Stimulated activated naive CD4-positive, alpha-beta T cell treated with Interleukin-2 at 50 U/mL for 16 hours (primary cell): ENCODE results near the gene VWF.
"Not testable (repeated sequence)": the region's sequence is repeated elsewhere in the genome, so short reads cannot be mapped to it uniquely, and the experiment has no call there.

Source experiments
- DNase-seq: peaks from one replicate; lab custom pipeline; 2025; lab: John Stamatoyannopoulos, UW

The VWF gene

DNA sequence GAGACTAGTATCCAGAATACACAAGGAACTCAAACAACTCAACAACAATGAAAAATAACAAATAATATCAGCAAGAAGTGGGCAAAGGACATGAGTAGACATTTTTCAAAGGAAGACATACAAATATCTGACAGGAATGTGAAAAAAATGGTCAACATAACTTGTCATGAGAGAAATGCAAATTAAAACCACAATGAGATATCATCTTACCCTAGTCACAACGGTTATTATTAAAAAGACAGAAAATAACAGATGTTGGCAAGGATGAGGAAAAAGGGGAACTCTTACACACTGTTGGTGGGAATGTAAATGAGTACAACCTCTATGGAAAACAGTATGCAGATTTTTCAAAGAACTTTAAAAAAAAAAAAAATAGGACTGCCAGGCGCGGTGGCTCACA, 20.4 kb downstream of the VWF start:
- DNase-seq = no peak

DNA sequence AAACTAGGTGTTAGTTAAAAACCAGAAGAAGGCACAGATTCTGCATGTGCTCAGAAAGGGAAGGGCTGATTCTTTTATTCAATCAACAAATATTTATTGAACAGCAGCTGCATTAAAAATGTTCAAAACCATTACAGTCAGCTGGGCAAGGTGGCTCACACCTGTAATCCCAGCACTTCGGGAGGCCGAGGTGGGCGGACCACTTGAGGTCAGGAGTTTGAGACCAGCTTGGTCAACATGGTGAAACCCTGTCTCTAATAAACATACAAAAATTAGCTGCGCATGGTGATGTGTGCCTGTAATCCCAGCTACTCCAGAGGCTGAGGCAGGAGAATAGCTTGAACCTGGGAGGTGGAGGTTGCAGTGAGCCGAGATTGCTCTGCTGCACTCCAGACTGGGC, 22.4 kb downstream of the VWF start:
- DNase-seq = not testable (repeated sequence)

DNA sequence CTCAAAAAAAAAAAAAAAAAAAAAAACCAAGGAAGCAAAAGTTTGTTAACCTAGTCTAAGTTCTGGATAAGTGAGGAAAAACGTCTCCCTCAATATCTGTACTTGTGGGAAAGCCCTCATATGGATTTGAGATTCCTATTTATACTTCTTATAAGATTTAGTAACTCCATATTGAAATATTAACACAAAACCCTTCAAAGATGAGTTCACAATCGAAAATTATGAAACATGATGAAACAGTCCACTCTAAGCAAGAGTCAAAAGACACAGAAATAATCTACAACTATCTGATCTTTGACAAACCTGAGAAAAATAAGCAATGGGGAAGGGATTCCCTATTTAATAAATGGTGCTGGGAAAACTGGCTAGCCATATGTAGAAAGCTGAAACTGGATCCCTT, 25.2 kb downstream of the VWF start:
- DNase-seq = no peak

DNA sequence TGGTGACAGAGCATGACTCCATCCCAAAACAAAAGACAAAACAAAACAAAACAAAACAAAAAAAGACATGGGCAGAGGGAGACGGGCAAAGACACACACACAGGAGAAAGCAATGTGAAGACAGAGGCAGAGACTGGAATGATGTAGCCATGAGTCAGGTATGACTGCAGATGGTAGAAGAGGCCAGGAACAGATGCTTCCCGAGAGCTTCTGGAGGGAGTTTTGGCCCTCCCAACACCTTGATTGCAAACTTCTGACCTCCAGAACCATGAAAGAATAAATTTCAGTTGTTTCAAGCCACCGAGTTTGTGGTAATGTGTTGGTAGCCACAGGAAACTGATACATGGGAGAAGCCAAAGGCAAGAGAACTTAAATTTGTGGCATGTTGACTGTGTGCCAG, 27.1 kb downstream of the VWF start:
- no peak for DNase-seq

DNA sequence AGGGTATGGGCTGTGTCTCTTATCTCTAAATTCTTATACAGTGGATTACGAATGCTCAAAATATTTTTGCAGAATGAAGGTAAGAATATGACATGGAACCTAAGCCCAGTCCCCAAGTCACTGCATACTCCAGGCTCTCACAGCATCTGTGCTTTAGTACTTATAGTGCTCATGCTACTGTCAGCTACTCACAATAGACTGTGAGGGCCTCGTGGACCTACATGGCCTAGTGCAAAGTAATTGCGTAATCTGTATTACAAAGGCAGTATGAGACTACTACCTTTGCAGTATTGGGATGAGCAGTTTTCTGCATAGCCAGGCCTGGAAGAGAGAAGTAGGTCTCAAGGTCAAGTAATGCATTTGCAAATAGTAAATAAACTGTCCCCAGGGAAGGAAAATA, 27.9 kb downstream of the VWF start:
- DNase-seq = no peak

DNA sequence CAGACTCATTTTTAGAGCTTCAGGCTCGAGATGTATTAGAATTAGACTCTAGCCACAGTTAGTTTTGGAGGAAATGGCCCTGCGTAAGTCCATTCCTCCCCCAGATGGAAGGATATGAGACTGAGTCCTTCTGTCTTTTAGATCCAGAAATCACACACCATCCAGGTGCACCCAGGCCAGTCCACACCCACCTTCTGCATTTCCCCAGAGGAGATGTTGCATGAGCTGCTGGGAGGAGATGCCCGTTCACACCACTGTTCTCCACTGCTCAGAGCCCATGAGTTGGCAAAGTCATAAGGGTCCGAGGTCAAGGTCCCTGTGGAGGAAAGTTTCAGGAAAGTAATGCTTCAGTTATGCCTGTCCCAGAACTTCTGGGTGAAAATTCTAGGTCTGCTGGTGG, 29.2 kb downstream of the VWF start:
- DNase-seq = no peak

DNA sequence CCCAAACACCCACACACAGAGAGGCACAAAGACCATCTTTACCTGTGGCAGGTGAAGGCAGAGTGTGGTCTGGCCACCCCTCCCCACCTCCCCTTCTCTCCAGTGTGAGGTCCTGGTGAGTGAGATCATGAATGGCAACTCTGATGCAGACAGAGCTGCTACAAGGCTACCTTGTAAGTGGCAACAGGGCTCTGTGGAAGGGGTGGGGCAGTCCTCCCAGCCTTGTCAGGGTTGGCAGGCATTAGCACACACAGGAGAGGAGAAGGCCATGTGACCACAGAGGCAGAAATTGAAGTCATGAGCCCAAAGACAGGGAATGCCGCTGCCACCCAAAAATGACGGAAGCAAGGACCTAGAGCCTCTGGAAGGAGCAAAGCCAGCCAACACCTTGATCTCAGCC, 30.7 kb downstream of the VWF start:
- no peak for DNase-seq

DNA sequence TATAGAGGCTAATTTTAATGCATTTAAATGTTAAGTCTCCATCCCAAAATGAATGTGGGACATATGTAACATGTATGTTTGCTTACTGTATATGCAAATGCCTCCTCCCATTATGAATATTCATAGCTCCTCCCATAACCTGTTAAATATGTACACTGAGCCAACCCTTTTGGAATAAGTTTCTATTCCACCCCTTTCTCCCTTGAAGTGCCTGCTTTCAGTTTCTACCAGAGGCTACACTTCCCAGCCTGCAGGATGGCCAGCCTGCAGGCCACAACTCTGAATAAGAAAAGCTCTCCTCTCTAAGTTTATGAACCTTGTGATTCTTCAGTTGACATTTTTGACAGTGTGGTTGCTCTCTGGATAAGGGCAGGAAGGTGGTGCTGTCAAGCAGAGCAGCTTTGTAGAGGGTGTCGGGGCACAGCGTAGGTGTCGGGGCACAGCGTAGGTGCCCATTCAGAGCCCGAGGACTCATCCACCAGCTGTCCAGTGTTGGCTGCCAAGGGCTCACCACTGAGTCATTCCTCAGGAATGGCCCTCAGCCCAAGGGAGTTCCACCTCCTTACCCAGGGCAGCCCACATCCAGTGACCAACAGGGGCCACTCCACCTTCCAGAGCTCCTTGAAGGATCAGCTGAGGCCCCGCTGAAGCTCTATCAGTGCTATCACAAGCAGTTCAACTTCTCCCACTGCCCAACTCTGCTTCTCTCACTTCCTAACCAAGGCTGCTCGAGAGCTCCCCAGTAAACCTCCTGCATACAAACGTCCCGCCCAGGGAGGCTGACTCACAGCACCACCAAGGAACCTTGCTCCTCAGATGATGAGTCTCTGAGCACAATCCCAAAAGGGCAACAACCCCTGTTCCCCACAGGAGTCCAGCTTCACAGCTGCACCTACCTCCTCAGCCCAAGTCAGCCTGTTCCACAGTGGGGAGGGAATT, 31.4 kb downstream of the VWF start:
- DNase-seq = no peak

DNA sequence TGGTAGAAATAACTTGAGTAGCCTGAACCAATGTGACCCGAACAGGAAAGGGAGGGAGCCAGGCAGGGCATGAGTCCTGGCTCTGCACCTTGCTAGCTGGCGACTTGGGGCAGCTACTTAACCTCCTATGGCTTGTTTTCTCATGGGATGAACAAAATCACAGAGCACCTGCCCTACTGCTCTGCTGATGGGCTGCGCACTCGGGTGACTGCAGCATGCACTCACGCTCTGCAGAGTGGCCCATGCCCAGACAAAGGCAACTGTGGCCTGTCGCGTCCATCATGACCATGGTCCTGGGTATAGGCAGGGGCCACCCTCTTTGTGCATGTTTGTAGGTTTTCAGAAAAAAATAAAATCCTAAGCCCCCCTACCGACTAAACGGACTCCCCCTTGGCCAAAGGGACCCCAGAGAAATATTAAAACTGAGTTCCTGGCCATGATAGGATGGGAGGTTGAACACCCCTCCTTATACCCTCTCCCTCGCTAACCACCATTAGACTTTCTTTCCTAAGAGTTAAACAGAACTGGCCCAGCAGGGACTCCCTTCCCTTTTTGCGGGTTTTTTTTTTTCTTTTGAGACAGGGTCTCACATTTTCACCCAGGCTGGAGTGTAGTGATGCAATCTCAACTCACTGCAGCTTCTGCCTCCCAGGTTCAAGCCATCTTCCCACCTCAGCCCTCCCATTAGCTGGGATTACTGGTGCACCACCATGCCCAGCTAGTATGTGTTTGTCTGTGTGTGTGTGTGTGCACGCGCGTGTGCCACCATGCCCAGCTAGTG, 32.5 kb downstream of the VWF start:
- no peak for DNase-seq

DNA sequence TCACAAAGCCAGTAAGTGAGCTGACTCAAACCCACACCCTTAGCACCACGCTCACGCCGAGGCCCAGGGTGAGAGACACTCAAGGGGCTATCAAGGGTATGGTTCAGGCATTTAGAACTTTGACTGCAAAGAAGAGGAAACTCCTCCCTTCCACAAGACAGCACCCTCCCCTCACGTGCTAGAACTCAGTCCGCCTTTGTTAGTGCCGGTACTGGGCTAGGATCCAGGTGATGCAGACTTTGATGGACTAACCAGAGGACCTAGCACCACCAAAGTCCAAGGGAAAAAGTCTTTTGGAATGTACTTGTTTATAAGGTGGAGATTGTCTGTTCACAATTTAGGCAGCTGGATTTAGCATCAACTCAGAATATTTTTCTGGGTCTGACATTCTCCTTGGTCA, 33.7 kb downstream of the VWF start:
- no peak for DNase-seq

DNA sequence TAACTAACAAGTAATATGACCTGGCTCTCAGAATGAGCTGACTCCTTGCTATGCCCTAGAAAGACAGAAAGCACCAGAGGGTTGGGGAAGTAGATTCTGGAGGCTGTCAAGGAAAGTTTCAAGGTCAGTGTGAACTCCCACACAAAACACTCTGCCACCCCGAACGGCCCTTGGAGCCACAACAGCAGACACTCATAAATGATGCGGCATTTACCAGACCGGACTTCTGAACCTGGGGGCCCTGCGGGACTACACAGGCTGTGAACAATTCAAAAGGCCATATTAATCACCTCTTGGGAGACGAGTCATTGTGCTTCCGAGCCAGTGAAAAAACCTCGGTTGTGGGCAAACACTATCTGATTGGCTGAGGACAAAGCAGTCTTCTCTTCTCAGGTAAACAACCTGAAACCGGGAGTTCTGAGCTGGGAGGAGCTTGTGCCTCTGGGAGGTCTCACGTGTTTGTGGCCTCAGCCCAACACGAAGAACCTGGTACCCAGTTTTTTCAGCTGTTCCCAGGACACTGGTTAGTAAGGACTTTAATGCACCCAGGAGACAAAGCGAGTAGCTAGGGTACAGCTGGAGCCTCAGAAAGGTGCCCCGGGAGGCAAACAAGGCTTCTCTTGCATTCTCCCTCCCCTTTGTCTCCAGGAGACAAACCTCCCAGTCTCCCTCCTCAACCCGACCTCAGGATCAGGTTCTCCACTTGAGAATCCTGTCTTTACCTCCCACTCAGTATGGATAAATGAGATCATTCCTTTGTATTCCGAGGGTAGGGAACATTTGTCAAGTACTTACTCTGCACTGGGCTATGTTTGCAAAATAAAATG, 35.3 kb downstream of the VWF start:
- no peak for DNase-seq

DNA sequence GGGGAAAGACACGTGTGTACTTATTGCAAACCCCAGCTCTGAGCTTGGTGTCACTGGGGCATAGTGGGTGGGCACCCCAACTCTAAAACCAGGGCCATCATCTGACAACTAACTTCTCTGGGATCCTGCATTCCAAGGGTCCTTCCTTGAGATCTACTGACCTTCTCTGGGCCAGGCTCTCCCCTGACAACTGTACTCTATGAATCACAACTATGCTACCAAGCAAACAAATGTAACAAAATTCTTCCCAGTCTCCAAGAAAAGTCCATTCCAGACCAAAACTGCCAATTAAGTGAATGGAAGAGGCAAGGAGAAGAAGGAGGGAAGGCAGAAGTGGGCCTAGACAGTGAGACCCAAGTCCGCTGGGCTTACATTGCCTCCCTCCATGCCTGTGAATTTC, 38.2 kb downstream of the VWF start:
- DNase-seq = no peak

DNA sequence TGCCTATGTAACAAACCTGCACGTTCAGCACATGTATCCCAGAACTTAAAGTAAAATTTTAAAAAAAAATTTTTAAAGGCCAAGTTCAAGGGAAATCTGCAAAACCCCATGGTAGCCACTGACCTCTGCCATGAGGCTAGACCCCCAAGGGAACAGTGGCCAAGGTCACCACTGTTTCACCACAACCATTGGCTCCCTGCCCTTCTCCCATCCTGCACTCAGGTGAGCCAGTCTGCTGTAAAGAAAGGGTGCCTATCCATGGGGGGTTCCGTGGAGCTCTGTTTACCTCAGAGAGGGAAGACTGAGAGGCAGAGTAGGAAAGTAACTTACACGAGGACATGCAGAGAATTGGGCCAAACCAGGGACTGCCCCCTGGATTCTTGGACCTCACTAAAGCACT, 38.6 kb downstream of the VWF start:
- DNase-seq = no peak

DNA sequence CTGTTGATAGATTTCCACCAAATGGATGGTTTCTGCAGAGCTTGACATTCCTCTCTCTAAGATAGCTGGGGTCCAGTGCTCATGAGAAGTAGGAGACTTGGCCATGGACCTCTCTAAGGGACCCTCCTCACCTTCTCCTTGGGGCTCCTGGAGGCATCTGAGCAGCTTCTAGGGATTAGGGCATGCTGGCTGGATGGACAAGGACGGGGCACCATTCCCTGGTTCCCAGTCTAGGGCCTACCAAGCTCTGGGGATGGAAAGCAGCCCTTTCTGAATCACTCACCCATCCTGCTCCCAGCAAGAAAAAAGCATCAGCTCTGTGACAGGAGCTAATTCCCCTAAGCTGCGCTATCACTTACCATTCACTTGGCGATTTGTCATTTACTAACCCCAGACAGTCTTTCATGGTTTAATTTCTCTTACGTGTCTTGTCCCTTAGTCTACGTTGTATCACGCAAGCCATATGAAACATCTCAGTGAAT, 39.5 kb downstream of the VWF start:
- DNase-seq = no peak

DNA sequence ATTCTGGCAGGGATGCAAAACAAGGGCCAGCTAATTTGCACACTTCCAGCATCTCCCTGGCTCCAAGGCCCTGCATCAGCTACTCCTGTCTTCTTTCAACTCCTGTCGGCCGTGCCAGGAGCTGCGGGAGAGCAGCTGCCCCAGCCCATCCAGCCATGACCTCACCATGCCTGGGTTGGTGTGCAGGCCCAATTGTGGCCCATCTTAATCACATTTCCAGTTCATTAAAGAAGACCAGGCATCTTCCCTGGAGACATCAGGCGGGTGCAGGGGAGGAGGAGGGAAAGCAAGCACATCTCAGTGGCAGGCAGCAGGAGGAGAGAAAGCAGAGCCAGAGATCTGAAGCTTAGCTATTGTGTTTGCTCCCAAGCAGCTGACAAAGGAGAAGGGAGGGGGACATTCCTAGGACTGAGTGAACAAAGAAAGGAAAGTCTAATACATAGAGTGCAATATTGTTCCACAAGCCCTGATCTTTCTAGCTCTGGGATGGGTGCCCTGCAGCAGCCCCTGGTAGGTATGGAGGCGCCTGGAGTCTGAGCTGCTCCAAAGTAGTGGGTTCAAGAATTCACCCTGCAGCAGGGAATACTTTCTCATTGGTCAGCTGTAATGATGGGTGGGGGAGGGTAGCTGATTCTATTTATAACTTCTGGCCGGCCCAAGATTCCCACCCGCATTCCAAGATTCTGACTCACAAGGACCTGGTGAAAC, 40.1 kb downstream of the VWF start:
- DNase-seq = no peak

DNA sequence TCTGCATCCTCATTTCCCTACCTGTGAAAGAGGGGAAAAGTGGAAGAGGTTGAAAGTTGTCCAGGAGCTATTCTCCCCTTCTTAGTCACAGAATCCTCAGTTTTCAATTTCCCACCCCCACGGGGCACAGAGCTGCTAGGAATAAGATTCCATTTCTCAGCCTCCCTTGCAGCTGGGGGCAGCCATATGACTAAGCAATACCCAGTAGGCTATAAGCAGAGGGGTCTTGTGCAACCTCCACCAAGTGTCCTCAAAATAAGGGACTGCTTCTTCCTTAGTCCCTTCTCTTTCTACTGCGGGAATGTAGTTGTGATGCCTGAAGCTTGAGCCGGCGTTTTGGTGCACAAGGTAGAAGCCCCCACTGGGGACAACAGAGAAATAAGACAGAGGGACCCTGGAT, 40.9 kb downstream of the VWF start:
- no peak for DNase-seq

DNA sequence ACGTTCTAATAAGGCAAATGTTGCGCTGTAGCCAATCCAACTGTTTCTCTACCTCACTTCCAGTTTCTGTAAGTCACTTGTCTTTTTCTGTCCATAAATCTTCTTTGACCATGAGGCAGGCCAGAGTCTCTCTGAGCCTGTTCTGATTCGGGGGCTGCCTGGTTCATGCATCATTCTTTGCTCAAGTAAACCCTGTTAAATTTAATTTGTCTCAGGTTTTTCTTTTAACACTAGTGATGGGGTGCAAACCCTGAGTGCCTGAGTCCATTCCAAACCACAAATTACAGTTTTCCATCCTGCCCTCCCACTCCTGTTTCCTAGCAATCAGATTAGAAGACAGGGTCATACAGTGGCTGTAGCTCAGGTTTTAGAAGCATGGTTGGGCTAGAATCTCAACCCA, 41.9 kb downstream of the VWF start:
- no peak for DNase-seq

DNA sequence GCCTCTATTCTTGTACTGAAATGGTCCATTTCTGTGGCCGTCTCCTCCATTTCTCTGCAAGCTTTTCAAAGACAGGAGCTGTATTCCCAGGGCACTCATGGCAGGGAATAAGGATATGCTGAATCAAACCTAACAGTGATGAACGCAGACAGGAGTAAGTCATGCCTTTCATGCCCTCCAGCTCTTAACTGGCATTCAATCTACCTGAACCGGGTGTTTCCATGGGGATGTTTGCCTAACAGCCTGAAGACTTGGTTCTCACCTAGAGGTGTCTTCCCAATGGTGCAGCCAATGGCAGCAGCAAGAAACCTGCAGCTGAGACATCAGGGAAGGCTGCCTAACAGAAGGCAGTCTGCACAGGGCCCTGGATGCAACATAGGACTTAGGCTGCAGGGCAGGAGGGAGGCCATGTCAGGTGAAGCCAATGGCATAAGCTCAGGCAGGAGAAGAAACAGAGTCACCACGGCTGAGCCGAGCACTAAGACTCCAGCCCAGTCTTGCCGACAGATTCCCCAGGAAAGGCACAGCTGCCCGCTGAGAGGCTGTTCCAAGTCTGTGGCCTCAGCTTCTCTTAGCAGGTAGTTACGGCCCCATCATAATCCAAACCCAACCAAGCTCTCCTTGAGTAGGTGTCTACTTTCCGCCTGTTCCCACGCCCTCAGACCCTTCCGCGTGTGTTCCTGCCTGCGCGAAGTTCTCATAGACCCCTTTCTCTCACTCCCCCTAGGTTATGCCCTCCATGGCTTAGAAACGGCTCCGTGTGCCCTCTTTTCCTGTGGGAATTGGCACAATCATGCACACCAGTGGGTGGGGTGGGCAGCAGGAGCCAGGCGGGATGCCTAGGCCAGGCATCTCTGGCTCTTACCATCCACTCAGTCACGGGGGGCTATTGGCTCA, 44.1 kb downstream of the VWF start:
- no peak for DNase-seq

DNA sequence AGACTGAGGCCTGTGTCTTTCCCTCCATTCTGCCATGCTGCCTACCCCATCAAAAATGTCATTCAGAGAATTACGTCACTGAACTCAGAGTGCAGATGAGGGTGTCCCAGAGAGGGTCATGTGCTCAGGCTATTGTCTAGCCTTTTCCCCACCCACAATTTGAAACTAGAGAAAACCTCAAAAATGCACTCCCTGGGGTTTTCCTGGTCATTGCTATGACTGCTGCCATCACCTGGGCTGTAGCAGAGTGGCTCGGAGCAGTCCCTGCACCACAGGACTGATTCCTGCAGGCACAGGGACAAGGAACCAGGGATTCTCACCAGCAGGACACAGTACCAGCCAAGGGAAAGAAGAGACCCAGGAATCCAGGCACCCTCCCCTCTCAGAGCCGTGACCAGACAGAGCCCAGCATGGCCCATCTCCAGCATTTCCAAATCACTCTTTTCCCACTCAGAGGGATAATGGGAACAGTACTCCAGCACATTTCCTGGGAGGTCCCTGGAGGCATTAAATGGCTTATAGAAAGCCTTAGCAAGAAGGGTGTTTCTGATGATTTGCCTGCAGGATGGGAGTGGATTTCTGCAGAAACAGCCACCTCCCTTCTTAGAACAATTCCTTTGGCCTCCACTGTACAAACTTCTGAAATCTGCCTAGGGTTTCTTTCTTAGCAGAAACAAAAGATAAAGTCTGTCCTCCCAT, 45.9 kb downstream of the VWF start:
- DNase-seq = no peak

DNA sequence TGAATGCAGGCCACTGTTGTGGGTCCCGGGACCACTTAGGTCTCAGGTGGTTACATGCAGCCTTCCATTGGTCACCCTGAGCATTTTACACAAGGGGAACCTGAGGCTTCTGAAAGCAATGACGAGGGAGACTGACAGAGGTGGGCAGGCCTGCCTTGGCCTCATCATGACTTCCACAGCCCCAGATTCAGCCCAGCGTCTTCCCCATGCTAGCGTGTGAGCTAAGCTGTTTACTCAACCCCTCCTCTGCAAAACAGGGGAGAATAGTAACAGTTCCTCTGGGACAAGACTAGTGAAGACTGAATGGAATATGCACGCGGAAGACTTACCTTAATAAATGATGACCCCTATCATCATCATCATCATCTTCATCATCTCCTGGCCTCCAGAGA, 46.8 kb downstream of the VWF start:
- DNase-seq = no peak
